Adrenal gland (tissue), 12 donors: ENCODE data around the gene NDC1. TPM values are rescaled to one million over a fixed set of nuclear protein-coding genes. Genes with fewer than 3 reads are reported as not detected.

ENCODE experiments used
- DNase-seq, 7 donors: peaks; one replicate each; pipeline ENCODE4 v3.0.0-alpha.2; 2019 to 2020
- H3K27ac ChIP-seq, 5 donors: fragments of 200-600 bp; sonication (generic) in 4 of 5; 1 replicate in 3 of 5; 2 replicates in 2 of 5; pipeline versions ENCODE4 v1.5.1 to v1.8.0; 2016 to 2020; ENCODE audit warnings: mild to moderate bottlenecking in 1 of 5
- H3K27me3 ChIP-seq: fragments of 200-600 bp; 2 replicates; pipeline ENCODE4 v1.8.0; 2021
- H3K36me3 ChIP-seq, 2 donors: fragments of 200-600 bp; replicated peaks in 1 of 2; 1 replicate in 1 of 2; 2 replicates in 1 of 2; pipeline versions ENCODE4 v1.5.1 to v1.8.0; 2018 to 2022
- H3K4me1 ChIP-seq, 2 donors: fragments of 200-600 bp; replicated peaks in 1 of 2; 1 replicate in 1 of 2; 2 replicates in 1 of 2; pipeline versions ENCODE4 v1.5.1 to v1.8.0; 2018 to 2021
- H3K4me3 ChIP-seq, 4 donors: fragments of 200-600 bp; sonication (generic) in 3 of 4; one replicate each; pipeline ENCODE4 v1.5.1; 2016 to 2018
- H3K9me3 ChIP-seq, 3 donors: fragments of 200-600 bp; sonication (generic) in 1 of 3; replicated peaks in 1 of 3; 1 replicate in 2 of 3; 2 replicates in 1 of 3; pipeline versions ENCODE4 v1.5.1 to v1.8.0; 2016 to 2021
- CTCF ChIP-seq, 6 experiments: fragments of 450-650 bp in 4 of 6; fragments of 200-600 bp in 2 of 6; sonication (generic) in 1 of 6; IDR thresholded peaks; 1 replicate in 5 of 6; 2 replicates in 1 of 6; pipeline versions ENCODE4 v1.5.1 to v1.8.0; 2016 to 2021; ENCODE audit warnings: antibody characterized with exemption in 6 of 6, mild to moderate bottlenecking in 2 of 6, moderate library complexity in 1 of 6
- POLR2A ChIP-seq, 2 donors: fragments of 450-650 bp; IDR thresholded peaks; one replicate each; pipeline ENCODE4 v1.6.1; 2017; ENCODE audit warnings: antibody characterized with exemption in 2 of 2, mild to moderate bottlenecking in 2 of 2, moderate library complexity in 1 of 2
- WGBS, 4 donors: extraction: QIAGEN DNeasy Blood & Tissue Kit in 2 of 4; methylation state at CpG; one replicate each; pipeline versions ENCODE4 v1.1.5 to v1.1.7; 2013 to 2017; 5-methylcytosine and 5-hydroxymethylcytosine counted together
- intact Hi-C, 2 donors: fragments of 100-400 bp; cut with DNase I; formaldehyde crosslinking; loops; one replicate each; pipeline versions ENCODE4 v1.14.1 to v1.15.0; 2022 to 2023
- polyA plus RNA-seq, 3 donors: library from polyadenylated mRNA; stranded (reverse); fragments of 200-250 nt in 2 of 3; fragments of 350-450 nt in 1 of 3; fragmentation: Illumina TruSeq in 1 of 3; extraction: RNeasy Lipid Tissue Mini Kit (QIAGEN cat#74804) in 1 of 3; gene quantifications; one replicate each; pipeline ENCODE4 v1.2.3, GENCODE V29; 2013 to 2014
- total RNA-seq, 9 donors: library from RNA; depleted of rRNA in 4 of 9; stranded (reverse); fragments of >200 nt in 4 of 9; fragments of 120-200 nt in 1 of 9; fragmentation: NEBNext Ultra II Directional in 1 of 9; extraction: Animal tissue kit (Norgen Biotek cat#: 25700) in 1 of 9; gene quantifications; one replicate each; pipeline versions ENCODE4 v1.1.0 to v1.2.4, GENCODE V29; 2013 to 2023
- donor health status: healthy with polysubstance abuse.
- donor health status: Bipolar disorder and iron deficiency.
- donor health status: DM: yes; HTN: yes; CAD: no.
- donor health status: DM: no; HTN: no; CAD: no.
- donor health status: DM: no; HTN: no; CAD: no.
- donor health status: DM: yes; HTN: yes; CAD: no.

NDC1 gene
- total and polyA plus RNA-seq, 12 donors, result 2.9 to 21.9 (median 10.4) TPM

- Histone ChIP-seq H3K27ac (no peak overlapping the region), H3K27me3 (peaks cover 32% of the 10 kb centered on the region), H3K4me3 (peak overlapping the region in 1 of 4 donors; percentile 80), H3K9me3 (no peaks in the 10 kb centered on the region), H3K4me1 (peaks cover 0 to 13% of the 10 kb centered on the region in 2 donors), H3K36me3 (no peaks in the 10 kb centered on the region)
- DNase-seq, result no peak
- TF ChIP-seq CTCF (IDR thresholded peaks at IDR 0.05), result no peak
- 7 to 15% (median 10%) methylated on average over 3 to 58 of the region's 58 CpGs for WGBS, 4 donors
- intact Hi-C loops, result no loop called here
Observed at GRCh38 chr1:53737648-53738204, 100.4 kb downstream of the NDC1 start.

- Histone ChIP-seq H3K9me3 (no peaks in the 10 kb centered on the region), H3K27me3 (peaks cover 24% of the 10 kb centered on the region), H3K36me3 (no peaks in the 10 kb centered on the region), H3K27ac (no peak overlapping the region), H3K4me1 (peaks cover 0 to 13% of the 10 kb centered on the region in 2 donors), H3K4me3 (no peak overlapping the region)
- DNase-seq, result no peak
- intact Hi-C loops, result no loop called here
- no peak for TF ChIP-seq POLR2A (IDR thresholded peaks at IDR 0.05)
- TF ChIP-seq CTCF (IDR thresholded peaks at IDR 0.05), result no peak
- 80 to 86% (median 85%) methylated on average over 11 of the region's 11 CpGs for WGBS, 4 donors
Observed at GRCh38 chr1:53736290-53736689, 101.8 kb downstream of the NDC1 start.

GRCh38 chr1:53735681-53736080 lies 102.4 kb downstream of the NDC1 start:
- no peak overlapping the region for H3K27ac ChIP-seq
- H3K36me3 ChIP-seq, result no peaks in the 10 kb centered on the region
- DNase-seq, result no peak
- peaks cover 0 to 13% of the 10 kb centered on the region in 2 donors for H3K4me1 ChIP-seq
- peaks cover 24% of the 10 kb centered on the region for H3K27me3 ChIP-seq
- WGBS, 4 donors, result 84 to 93% (median 91%) methylated on average over 5 of the region's 5 CpGs
- intact Hi-C loops, result no loop called here
- no peaks in the 10 kb centered on the region for H3K9me3 ChIP-seq
- H3K4me3 ChIP-seq, result no peak overlapping the region
- TF ChIP-seq POLR2A (IDR thresholded peaks at IDR 0.05), result no peak
- TF ChIP-seq CTCF (IDR thresholded peaks at IDR 0.05), result no peak

- 79 to 86% (median 82%) methylated on average over 5 of the region's 5 CpGs for WGBS, 4 donors
- TF ChIP-seq CTCF (IDR thresholded peaks at IDR 0.05), result no peak
- no peak for TF ChIP-seq POLR2A (IDR thresholded peaks at IDR 0.05)
- no peaks in the 10 kb centered on the region for H3K9me3 ChIP-seq
- DNase-seq, result no peak
- peaks cover 0 to 13% of the 10 kb centered on the region in 2 donors for H3K4me1 ChIP-seq
- H3K4me3 ChIP-seq, result no peak overlapping the region
- intact Hi-C loops, result no loop called here
- H3K36me3 ChIP-seq, result no peaks in the 10 kb centered on the region
- H3K27ac ChIP-seq, result no peak overlapping the region
- H3K27me3 ChIP-seq, result peaks cover 24% of the 10 kb centered on the region
Observed at GRCh38 chr1:53735261-53735660, 102.8 kb downstream of the NDC1 start.
